ENCODE results near the gene UBAP1.

DNA sequence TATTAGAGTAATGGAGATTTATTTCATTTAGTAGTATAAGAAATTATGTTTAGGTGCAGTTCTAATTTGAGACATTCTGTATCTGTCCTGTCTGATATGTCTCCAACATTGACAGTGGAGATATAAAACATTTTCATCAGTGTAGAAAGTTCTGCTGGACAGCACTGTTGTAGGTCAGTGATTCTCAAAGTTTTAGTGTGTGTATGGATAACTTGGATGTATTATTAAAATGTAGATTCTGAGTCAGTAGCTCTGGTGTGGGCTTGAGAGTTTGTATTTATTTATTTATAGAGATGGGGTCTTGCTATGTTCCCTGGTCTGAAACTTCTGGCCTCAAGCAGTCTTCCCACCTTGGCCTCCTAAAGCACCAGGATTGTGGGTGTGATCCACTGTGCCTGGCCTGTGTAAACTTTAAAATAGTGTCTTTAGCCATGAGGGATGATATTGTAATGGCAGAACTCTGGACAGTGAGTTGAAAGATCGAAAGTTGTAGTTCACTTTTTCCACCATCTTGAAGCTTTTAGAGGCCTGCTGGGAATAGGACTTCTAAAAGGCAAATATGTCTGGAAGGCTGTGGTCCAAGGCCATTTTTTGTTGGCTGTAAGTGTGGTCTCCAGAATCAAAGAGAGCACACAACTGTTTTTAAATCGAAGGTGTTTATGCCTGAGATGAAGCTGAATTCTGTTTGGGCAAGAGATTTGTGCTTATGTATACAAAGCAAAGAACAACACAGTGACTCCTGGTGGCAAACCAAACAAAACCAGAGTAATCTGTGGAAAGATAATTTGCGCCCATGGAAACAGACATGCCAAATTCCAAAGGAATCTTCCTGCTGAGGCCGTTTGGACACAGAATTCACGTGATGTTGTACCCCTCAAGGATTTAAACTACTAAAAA lies 12.4 kb downstream of the UBAP1 start:
- TF ChIP-seq TAF1 (IDR thresholded peaks at IDR 0.05; ENCODE audit: borderline replicate concordance, insufficient read depth, low read length) (no peak), SIN3A (IDR thresholded peaks at IDR 0.05; ENCODE audit: borderline replicate concordance, insufficient read depth, low read length) (no peak), POLR2AphosphoS5 (IDR thresholded peaks at IDR 0.05; ENCODE audit: low read depth, low read length) (no peak)
- TF ChIP-seq, protein P1, sequence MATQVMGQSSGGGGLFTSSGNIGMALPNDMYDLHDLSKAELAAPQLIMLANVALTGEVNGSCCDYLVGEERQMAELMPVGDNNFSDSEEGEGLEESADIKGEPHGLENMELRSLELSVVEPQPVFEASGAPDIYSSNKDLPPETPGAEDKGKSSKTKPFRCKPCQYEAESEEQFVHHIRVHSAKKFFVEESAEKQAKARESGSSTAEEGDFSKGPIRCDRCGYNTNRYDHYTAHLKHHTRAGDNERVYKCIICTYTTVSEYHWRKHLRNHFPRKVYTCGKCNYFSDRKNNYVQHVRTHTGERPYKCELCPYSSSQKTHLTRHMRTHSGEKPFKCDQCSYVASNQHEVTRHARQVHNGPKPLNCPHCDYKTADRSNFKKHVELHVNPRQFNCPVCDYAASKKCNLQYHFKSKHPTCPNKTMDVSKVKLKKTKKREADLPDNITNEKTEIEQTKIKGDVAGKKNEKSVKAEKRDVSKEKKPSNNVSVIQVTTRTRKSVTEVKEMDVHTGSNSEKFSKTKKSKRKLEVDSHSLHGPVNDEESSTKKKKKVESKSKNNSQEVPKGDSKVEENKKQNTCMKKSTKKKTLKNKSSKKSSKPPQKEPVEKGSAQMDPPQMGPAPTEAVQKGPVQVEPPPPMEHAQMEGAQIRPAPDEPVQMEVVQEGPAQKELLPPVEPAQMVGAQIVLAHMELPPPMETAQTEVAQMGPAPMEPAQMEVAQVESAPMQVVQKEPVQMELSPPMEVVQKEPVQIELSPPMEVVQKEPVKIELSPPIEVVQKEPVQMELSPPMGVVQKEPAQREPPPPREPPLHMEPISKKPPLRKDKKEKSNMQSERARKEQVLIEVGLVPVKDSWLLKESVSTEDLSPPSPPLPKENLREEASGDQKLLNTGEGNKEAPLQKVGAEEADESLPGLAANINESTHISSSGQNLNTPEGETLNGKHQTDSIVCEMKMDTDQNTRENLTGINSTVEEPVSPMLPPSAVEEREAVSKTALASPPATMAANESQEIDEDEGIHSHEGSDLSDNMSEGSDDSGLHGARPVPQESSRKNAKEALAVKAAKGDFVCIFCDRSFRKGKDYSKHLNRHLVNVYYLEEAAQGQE (IDR thresholded peaks at IDR 0.05; ENCODE audit: insufficient read depth in 1 of 2, low read depth in 2 of 2, low read length in 2 of 2), result no peak
